ENCODE data around the gene KRTAP10-9.
"Not testable (repeated sequence)": the region's sequence is repeated elsewhere in the genome, so short reads cannot be mapped to it uniquely, and the experiment has no call there.

KRTAP10-9 gene

GRCh38 chr21:44657635-44658540, 31.0 kb downstream of the KRTAP10-9 start, which contains the start of gene KRTAP12-3:
Gene KRTAP12-3 (plus strand): TSS chr21:44657932. CDS start chr21:44657980, 48 bp downstream.
- H3K4me3 ChIP-seq (ENCODE audit: low read length) = no peak within 1 kb of the TSS
- TF ChIP-seq CTCF (IDR thresholded peaks at IDR 0.05; ENCODE audit: insufficient read depth, low read depth, low read length, missing control alignments) = no peak
- DNase-seq (ENCODE audit: low read depth) = no peak

GRCh38 chr21:44658541-44658910, 31.6 kb downstream of the KRTAP10-9 start:
- DNase-seq (ENCODE audit: low read depth) = no peak
- H3K4me3 ChIP-seq (ENCODE audit: low read length) = no peak overlapping the region
- TF ChIP-seq CTCF (IDR thresholded peaks at IDR 0.05; ENCODE audit: insufficient read depth, low read depth, low read length, missing control alignments) = no peak

GRCh38 chr21:44658913-44659595, 32.2 kb downstream of the KRTAP10-9 start:
- TF ChIP-seq CTCF (IDR thresholded peaks at IDR 0.05; ENCODE audit: insufficient read depth, low read depth, low read length, missing control alignments) = no peak
- H3K4me3 ChIP-seq (ENCODE audit: low read length) = no peak overlapping the region
- DNase-seq (ENCODE audit: low read depth) = no peak

- not testable (repeated sequence) for DNase-seq (ENCODE audit: low read depth); H3K4me3 ChIP-seq (ENCODE audit: low read length)
Observed at GRCh38 chr21:44661567-44661966, 34.7 kb downstream of the KRTAP10-9 start.

- no peak for TF ChIP-seq CTCF (IDR thresholded peaks at IDR 0.05; ENCODE audit: insufficient read depth, low read depth, low read length, missing control alignments)
- H3K4me3 ChIP-seq (ENCODE audit: low read length) = no peak overlapping the region
- DNase-seq (ENCODE audit: low read depth) = no peak
Observed at GRCh38 chr21:44664691-44665090, 37.8 kb downstream of the KRTAP10-9 start.

GRCh38 chr21:44666401-44667320, 39.8 kb downstream of the KRTAP10-9 start, which contains the start of gene KRTAP12-2:
Gene KRTAP12-2 (minus strand): TSS chr21:44666927. CDS start chr21:44666886, 41 bp downstream.
- peak; percentile 3 for DNase-seq (ENCODE audit: low read depth)
- TF ChIP-seq CTCF (IDR thresholded peaks at IDR 0.05; ENCODE audit: insufficient read depth, low read depth, low read length, missing control alignments) = no peak
- H3K4me3 ChIP-seq (ENCODE audit: low read length) = no peak within 1 kb of the TSS

All from epithelial cell of esophagus (primary cell).